Activated CD4-positive, CD25-positive, alpha-beta regulatory T cell treated with anti-CD3 and anti-CD28 coated beads, Interleukin-2, amount 50 U/mL, for 24 hours (primary cell): ENCODE results near the gene CNN2.

Experiments used
- ATAC-seq, 2 donors: fragments of 150-1000 bp; cut with Tn5 transposase; one replicate each; pipeline ENCODE4 v1.10.0; 2021; ENCODE audit warnings: mild to moderate bottlenecking in 1 of 2, moderate library complexity in 1 of 2

CNN2 gene

DNA sequence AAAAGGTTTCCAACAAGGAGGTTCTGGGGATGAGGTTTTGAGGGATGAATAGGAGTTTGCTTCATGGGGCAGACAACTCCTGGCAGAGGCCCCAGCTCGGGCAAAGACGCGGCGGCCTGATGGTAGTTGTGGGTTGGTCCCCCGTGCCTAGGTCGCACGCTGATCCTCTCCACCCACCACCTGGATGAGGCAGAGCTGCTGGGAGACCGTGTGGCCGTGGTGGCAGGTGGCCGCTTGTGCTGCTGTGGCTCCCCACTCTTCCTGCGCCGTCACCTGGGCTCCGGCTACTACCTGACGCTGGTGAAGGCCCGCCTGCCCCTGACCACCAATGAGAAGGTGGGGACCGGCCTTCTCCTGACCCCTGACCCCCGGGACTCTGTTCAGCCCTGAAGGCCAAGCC is 25.4 kb downstream of the CNN2 start:
- no peak for ATAC-seq

DNA sequence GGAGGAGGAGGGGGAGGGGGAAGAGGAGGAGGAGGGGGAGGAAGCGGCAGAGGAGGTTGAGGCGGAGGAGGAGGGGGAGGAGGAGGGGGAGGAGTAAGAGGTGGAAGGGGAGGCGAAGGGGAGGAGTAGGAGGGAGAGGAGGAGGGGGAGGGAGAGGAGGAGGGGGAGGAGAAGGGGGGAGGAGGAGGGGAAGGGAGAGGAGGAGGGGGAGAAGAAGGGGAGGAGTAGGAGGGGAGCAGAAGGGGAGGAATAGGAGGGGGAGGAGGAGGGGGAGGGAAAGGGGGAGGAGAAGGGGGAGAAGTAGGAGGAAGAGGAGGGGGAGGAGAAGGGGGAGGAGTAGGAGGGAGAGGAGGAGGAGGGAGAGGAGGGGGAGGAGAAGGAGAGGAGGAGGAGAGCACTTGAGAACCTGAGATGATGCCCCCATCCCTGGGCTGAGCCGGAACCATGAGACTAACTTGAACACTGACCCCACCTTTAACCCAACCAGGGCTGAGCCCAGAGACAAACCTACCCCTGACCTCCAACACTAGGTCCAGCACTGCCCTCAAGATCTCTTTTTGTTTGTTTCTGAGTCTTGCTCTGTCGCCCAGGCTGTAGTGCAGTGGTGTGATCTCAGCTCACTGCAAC is 26.1 kb downstream of the CNN2 start:
- no peak for ATAC-seq

- no peak for ATAC-seq
These were observed 27.0 kb downstream of the CNN2 start for GRCh38 chr19:1053176-1054101.

DNA sequence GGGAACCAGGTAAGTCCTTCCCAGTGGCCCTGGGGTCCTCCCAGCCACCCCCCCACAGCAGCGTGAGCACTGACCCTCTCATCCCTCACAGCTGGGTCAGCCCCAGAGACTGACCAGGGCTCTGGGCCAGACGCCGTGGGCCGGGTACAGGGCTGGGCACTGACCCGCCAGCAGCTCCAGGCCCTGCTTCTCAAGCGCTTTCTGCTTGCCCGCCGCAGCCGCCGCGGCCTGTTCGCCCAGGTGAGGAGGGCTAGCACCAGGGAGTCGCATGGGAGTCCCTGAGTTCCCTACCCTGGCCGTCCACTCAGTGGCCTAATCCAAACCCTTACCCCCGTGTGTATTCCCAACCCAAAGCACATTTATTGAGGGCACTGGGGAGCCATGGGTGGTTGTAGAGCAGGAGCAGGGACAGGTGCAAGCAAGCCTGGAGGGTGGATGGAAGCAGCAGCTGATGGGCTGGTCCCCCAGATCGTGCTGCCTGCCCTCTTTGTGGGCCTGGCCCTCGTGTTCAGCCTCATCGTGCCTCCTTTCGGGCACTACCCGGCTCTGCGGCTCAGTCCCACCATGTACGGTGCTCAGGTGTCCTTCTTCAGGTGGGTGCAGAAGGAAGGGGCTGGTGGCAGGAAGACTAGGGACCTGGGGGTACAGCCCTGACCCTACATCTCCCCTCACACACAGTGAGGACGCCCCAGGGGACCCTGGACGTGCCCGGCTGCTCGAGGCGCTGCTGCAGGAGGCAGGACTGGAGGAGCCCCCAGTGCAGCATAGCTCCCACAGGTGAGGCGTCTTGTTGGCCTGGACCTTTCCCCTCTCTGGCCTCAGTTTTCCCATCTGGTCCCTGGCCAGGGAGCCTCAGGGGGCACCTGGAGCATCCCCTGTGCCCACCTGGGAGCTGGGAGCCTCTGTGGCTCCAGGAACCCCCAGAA is 28.0 kb downstream of the CNN2 start:
- ATAC-seq = no peak

DNA sequence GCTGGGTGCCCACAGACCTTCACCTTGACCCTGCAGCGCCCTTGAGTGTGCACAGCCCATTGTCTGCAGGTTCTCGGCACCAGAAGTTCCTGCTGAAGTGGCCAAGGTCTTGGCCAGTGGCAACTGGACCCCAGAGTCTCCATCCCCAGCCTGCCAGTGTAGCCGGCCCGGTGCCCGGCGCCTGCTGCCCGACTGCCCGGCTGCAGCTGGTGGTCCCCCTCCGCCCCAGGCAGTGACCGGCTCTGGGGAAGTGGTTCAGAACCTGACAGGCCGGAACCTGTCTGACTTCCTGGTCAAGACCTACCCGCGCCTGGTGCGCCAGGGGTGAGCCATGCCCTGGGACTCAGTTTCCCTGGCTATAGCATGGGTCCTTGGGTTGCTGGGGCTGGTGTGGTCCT is 28.6 kb downstream of the CNN2 start:
- ATAC-seq = no peak

GRCh38 chr19:1055886-1056620 is 29.6 kb downstream of the CNN2 start:
- no peak for ATAC-seq

DNA sequence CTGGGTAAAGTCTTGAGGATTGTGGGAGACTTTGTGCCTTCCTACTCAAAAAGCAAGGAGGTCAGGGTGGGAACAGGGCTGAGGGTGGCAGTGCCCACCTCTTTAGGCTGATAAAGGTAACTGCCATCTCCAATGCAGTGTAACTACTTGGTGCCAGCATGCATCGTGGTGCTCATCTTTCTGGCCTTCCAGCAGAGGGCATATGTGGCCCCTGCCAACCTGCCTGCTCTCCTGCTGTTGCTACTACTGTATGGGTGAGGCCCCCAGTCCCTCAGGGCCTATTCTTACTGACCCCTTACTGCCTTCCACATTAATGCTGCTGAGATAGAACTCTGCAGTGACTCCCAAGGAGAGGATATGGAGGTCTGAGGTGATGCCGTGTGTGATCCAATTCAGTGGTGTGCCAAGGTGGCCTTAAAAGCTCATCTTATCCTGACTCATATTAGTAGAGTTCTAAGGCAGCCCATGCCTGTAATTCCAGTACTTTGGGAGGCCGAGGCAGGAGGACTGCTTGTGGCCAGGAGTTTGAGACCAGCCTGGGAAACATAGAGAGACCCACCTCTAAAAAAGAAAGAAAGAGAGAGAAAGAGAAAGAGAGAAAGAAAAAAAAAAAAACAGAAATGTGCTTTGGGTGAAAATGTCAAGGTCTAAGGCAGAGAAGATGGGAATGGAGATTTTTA is 30.9 kb downstream of the CNN2 start:
- peak; percentile 69 to 92 for ATAC-seq

DNA sequence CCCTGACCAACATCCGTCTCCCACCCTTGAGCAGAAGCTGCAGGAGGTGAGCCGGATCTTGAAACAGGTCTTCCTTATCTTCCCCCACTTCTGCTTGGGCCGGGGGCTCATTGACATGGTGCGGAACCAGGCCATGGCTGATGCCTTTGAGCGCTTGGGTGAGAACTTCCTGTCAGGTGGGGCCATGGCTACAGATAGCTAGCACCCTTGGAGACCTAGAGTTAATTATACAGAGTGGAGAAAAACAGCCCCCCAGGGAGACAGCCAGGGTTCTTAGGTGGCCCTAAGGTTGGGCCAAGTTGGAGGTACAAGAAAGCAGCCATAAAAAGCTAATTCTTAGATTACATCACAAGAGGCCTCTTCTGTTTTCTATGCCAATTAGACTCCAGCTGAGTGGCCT is 31.7 kb downstream of the CNN2 start:
- ATAC-seq = no peak

- no peak for ATAC-seq
These were observed 34.3 kb downstream of the CNN2 start for GRCh38 chr19:1060689-1061088.

DNA sequence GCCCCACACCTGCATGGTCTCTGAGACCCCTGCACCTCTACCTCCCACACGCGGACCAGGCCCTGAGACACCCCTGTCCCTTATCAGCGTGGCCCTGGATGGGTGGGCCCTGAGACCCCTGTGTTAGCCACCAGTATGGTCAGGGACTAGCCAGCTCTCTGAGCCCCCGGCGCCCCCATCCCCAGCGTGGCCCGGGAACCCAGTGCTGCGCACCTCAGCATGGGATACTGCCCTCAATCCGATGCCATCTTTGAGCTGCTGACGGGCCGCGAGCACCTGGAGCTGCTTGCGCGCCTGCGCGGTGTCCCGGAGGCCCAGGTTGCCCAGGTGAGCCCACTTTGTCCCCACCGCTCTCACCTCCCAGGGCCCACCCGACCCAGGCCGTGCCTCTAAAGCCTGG is 35.6 kb downstream of the CNN2 start:
- ATAC-seq = no peak

DNA sequence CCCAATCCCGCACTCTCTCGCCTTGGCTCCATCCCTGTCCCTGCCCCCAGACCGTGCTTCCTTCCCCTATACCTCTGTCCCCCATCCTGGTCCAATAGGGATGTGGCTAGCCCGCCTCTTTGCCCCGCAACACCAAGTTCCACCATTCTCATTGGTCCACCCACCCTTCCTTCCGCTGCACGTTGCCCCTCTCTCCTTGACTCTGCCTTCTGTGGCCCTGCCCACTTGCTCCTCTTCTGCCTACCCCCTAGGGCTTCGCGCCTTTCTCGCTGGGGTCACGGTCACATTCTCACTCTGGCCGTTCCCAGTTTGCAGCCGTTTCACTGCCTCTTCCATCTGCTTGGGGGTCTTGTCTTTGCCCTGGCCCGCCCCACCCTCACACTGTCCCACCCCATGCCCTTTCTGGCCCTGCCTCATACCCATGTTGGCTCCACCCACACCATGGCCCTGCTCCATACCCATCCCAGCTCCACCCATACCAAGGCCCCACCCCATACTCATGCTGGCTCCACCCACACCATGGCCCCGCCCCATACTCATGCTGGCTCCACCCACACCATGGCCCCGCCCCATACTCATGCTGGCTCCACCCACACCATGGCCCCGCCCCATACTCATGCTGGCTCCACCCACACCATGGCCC is 36.1 kb downstream of the CNN2 start:
- no peak for ATAC-seq

DNA sequence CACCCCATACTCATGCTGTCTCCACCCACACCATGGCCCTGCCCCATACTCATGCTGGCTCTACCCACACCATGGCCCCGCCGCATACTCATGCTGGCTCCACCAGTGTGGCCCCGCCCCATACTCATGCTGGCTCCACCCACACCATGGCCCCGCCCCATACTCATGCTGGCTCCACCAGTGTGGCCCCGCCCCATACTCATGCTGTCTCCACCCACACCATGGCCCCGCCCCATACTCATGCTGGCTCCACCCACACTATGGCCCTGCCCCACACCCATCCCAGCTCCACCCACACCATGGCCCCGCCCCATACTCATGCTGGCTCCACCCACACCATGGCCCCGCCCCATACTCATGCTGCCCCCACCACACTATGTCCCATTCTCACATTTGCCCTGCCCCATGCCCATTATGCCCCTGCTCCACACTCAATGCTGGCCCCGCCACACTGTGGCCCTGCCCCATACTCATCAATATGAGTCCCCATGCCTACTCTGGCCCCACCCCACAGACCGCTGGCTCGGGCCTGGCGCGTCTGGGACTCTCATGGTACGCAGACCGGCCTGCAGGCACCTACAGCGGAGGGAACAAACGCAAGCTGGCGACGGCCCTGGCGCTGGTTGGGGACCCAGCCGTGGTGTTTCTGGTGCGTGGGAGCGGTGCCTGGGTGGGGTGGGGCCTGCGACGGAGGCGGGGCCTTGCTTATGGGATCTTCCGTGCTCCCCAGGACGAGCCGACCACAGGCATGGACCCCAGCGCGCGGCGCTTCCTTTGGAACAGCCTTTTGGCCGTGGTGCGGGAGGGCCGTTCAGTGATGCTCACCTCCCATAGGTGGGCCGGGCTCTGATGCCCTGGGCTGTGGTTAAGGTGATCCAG is 36.9 kb downstream of the CNN2 start:
- no peak for ATAC-seq

GRCh38 chr19:1063909-1064660 is 37.7 kb downstream of the CNN2 start:
- ATAC-seq = no peak

GRCh38 chr19:1064661-1065605 is 38.5 kb downstream of the CNN2 start:
- peak; percentile 48 to 59 for ATAC-seq

DNA sequence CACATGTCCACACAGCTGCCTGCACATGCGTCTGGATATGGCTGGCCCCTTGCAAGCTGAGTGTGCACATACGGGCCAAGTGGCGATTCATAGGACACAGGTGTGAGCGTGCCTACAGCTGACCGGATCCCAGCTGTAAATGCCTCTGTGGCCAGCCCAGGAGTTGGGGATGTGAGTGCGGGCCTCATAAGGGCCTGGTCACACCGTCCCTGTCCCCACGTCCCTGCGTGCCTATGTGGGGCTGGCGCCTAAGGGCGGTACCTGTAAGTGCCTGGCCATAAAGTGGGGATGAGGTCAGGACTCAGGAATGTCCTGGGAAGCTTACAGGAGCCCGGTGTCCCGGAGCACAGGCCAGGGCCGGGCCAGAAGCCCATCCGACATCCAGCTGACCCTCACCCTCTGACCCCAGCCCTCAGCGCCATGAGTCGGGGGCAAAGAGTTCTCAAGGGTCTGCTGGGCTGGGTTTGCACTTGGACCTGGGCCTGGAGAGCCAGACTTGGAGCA is 39.2 kb downstream of the CNN2 start:
- ATAC-seq = no peak

DNA sequence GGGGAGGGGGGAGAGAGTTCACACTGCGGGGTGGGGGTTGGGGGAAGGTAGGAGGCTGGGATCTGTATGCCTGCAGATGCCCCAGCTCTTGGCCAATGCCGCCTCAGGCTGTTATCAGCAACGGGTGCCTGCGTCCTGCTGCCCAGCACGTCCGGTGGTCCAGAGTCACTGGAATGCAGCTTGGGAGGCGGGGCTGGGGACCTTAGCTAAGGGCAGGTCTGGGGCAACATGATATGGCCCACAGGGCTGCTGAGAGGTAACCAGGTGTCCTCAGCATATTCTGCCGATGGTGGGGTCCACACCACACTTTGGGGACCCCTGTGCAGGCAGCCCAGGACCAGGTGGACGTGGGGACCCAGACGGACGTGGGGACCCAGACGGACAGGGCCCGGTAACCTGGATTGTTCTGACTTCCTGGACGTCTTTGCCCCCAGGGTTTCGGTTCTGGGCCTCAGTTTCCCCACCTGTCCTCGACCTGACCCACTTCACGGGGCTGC is 39.9 kb downstream of the CNN2 start:
- ATAC-seq = no peak

DNA sequence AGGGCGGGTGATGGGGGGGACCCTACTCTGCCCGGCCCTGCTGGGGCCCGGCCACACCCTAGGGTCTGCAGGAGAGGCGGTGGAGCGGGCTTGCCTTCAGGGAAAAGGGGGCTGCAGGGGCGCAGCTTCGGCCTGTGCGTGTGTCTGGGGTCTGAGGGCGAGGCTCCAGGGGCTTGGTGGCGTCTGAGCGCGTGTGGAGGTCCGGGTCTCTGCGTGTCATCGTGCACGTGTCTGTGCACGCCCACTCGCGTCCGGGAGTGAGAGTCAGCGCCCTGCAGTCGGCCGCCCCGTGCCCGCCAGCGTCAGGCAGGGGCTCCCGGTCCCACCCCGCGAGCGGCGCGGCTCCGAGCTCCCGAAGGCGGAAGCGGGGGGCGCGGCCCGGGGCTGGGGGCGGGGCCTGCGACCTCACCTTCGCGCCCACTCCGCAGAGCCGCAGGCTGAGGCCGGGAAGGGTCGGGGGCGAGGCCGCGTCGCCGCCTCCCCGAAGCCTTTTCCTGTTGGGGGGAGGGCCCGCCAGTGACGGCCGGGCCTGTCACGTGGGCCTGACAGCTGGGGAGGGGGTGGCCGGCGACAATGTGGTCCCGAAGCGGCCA is 40.4 kb downstream of the CNN2 start, which contains the start of gene ARHGAP45:
ARHGAP45 (plus strand) TSS at position 420 of the 593 bp plus-strand sequence. CDS start 239 bp downstream, outside the sequence.
- ATAC-seq = peak; percentile 58 to 63
